Measurements from ENCODE around the gene HTR3E. TPM values are rescaled to one million over a fixed set of nuclear protein-coding genes. Genes with fewer than 3 reads are reported as not detected.
A peak's percentile ranks its signal among the peaks of the same experiment; 100 is the strongest.

Gene HTR3E
- polyA plus RNA-seq, 2 of the 4 experiments (the other 2 are of a cell fraction): not detected

GRCh38 chr3:184082465-184082864, 14.4 kb upstream of the HTR3E start (continued):
- TF ChIP-seq, protein P1, sequence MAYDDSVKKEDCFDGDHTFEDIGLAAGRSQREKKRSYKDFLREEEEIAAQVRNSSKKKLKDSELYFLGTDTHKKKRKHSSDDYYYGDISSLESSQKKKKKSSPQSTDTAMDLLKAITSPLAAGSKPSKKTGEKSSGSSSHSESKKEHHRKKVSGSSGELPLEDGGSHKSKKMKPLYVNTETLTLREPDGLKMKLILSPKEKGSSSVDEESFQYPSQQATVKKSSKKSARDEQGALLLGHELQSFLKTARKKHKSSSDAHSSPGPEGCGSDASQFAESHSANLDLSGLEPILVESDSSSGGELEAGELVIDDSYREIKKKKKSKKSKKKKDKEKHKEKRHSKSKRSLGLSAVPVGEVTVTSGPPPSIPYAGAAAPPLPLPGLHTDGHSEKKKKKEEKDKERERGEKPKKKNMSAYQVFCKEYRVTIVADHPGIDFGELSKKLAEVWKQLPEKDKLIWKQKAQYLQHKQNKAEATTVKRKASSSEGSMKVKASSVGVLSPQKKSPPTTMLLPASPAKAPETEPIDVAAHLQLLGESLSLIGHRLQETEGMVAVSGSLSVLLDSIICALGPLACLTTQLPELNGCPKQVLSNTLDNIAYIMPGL (CRISPR knock-in tag; IDR thresholded peaks at IDR 0.05; ENCODE audit: borderline replicate concordance): no peak
- no peak for TF ChIP-seq ZSCAN20 (CRISPR knock-in tag; IDR thresholded peaks at IDR 0.05)

DNA sequence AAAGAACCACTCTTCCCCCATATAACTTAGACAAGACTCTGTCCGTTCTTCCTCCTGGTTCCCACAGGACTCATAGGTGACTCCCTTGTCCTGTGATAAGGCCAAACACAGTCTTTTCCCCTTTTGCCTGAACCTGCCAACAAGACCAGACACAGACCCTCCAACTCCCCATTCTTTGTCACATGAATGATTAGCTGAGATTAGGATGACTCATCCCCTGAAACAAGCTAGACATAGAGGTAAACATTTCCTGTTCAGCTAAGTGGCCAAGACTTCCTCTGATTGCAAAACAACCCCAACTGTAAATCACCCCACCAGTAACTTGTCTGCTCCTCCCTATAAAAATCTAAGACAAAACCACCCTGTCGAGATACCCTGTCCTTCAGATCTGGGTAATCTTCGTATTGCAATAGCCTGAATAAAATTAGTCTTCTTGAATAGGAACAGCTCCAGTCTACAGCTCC, 11.4 kb upstream of the HTR3E start:
- CTCF ChIA-PET: no interaction called here
- TF ChIP-seq CEBPB (IDR thresholded peaks at IDR 0.05): peak in 1 of 2 experiments; percentile 20; a peak in 1 of 4 replicates
- no peak for TF ChIP-seq SREBF2 (IDR thresholded peaks at IDR 0.05)
- TF ChIP-seq NFE2L2 (conservative IDR thresholded peaks at IDR 0.05; ENCODE audit: low read length): no peak
- TF ChIP-seq SMC3 (IDR thresholded peaks at IDR 0.05): no peak
- no peak for TF ChIP-seq RNF2 (IDR thresholded peaks at IDR 0.05; ENCODE audit: borderline replicate concordance, low read depth)
- TF ChIP-seq RAD21 (conservative IDR thresholded peaks at IDR 0.05 in 1 of 2, IDR thresholded peaks at IDR 0.05 in 1 of 2): no peak
- no peak for TF ChIP-seq FOSL2 (IDR thresholded peaks at IDR 0.05)
- TF ChIP-seq FOSL2 (CRISPR knock-in tag; IDR thresholded peaks at IDR 0.05): peak; percentile 72
- TF ChIP-seq POLR2AphosphoS2 (conservative IDR thresholded peaks at IDR 0.05; ENCODE audit: low read length): no peak
- TF ChIP-seq TP53 (CRISPR knock-in tag; IDR thresholded peaks at IDR 0.05): no peak
- TF ChIP-seq HOXB13 (CRISPR knock-in tag; IDR thresholded peaks at IDR 0.05; ENCODE audit: low read depth): no peak
- no peak for TF ChIP-seq JUNB (IDR thresholded peaks at IDR 0.05)
- no peak for TF ChIP-seq MAFK (IDR thresholded peaks at IDR 0.05; ENCODE audit: partially characterized antibody)
- no peak for TF ChIP-seq CBX2 (IDR thresholded peaks at IDR 0.05; ENCODE audit: borderline replicate concordance, low read depth)
- TF ChIP-seq USF2 (IDR thresholded peaks at IDR 0.05): no peak
- no peak for TF ChIP-seq CHD4 (IDR thresholded peaks at IDR 0.05; ENCODE audit: borderline replicate concordance)
- no peak for TF ChIP-seq GATA3 (IDR thresholded peaks at IDR 0.05; ENCODE audit: borderline replicate concordance)
- ATAC-seq (no peak), FAIRE-seq (no peak), DNase-seq (ENCODE audit: low read depth in 1 of 2, low spot score in 1 of 2) (peak in 1 of 2 experiments; percentile 21)
- WGBS (ENCODE audit: missing lambda C conversion rate): 7% methylated on average over 3 of the region's 3 CpGs
- no peaks in the 10 kb centered on the region for H3K4me1 ChIP-seq
- H3K4me2 ChIP-seq: no peak overlapping the region
- POLR2A ChIA-PET: interaction anchor here (0.7 kb wide), 1 partner anchor 11 kb away, joined by 3 read pairs; no protein-coding TSS in a partner anchor
- H3K27ac ChIP-seq: no peak overlapping the region
- no peaks in the 10 kb centered on the region for H3K9me3 ChIP-seq
- H3K4me3 ChIP-seq: no peak overlapping the region

- ChIA-PET POLR2A (no interaction called here), CTCF (interaction anchor here (0.6 kb wide), 1 partner anchor 267 kb away, joined by 3 read pairs; no protein-coding TSS in a partner anchor)
- Histone ChIP-seq H3K27ac (no peak overlapping the region), H3K4me2 (no peak overlapping the region), H3K4me3 (no peak overlapping the region), H3K9me3 (peaks cover 23% of the 10 kb centered on the region), H3K4me1 (no peaks in the 10 kb centered on the region)
- ATAC-seq (no peak), DNase-seq (ENCODE audit: low read depth in 1 of 2, low spot score in 1 of 2) (no peak), FAIRE-seq (no peak)
- TF ChIP-seq ZC3H11A (IDR thresholded peaks at IDR 0.05) (no peak), ESRRA (IDR thresholded peaks at IDR 0.05; ENCODE audit: borderline replicate concordance, low read length) (no peak), CBX8 (IDR thresholded peaks at IDR 0.05) (no peak), MAFK (IDR thresholded peaks at IDR 0.05; ENCODE audit: partially characterized antibody) (no peak), TFCP2L1 (CRISPR knock-in tag; IDR thresholded peaks at IDR 0.05) (no peak), MYC (IDR thresholded peaks at IDR 0.05; ENCODE audit: borderline replicate concordance, low read length) (no peak), HOXB13 (CRISPR knock-in tag; IDR thresholded peaks at IDR 0.05; ENCODE audit: low read depth) (no peak), NPAS2 (CRISPR knock-in tag; IDR thresholded peaks at IDR 0.05; ENCODE audit: borderline replicate concordance) (no peak), FOSB (CRISPR knock-in tag; IDR thresholded peaks at IDR 0.05) (no peak), MAZ (IDR thresholded peaks at IDR 0.05; ENCODE audit: borderline replicate concordance, low read depth, low read length) (no peak), RNF2 (IDR thresholded peaks at IDR 0.05; ENCODE audit: borderline replicate concordance, low read depth) (no peak), SREBF2 (IDR thresholded peaks at IDR 0.05) (no peak), CHD4 (IDR thresholded peaks at IDR 0.05; ENCODE audit: borderline replicate concordance) (no peak), EHF (CRISPR knock-in tag; IDR thresholded peaks at IDR 0.05) (no peak), KDM1A (IDR thresholded peaks at IDR 0.05; ENCODE audit: low read depth) (no peak), RAD21 (conservative IDR thresholded peaks at IDR 0.05 in 1 of 2, IDR thresholded peaks at IDR 0.05 in 1 of 2) (no peak), KDM5A (IDR thresholded peaks at IDR 0.05) (no peak), ZNF302 (CRISPR knock-in tag; IDR thresholded peaks at IDR 0.05) (no peak)
- TF ChIP-seq, protein P2, sequence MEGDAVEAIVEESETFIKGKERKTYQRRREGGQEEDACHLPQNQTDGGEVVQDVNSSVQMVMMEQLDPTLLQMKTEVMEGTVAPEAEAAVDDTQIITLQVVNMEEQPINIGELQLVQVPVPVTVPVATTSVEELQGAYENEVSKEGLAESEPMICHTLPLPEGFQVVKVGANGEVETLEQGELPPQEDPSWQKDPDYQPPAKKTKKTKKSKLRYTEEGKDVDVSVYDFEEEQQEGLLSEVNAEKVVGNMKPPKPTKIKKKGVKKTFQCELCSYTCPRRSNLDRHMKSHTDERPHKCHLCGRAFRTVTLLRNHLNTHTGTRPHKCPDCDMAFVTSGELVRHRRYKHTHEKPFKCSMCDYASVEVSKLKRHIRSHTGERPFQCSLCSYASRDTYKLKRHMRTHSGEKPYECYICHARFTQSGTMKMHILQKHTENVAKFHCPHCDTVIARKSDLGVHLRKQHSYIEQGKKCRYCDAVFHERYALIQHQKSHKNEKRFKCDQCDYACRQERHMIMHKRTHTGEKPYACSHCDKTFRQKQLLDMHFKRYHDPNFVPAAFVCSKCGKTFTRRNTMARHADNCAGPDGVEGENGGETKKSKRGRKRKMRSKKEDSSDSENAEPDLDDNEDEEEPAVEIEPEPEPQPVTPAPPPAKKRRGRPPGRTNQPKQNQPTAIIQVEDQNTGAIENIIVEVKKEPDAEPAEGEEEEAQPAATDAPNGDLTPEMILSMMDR (IDR thresholded peaks at IDR 0.05): no peak
- TF ChIP-seq, protein P3, sequence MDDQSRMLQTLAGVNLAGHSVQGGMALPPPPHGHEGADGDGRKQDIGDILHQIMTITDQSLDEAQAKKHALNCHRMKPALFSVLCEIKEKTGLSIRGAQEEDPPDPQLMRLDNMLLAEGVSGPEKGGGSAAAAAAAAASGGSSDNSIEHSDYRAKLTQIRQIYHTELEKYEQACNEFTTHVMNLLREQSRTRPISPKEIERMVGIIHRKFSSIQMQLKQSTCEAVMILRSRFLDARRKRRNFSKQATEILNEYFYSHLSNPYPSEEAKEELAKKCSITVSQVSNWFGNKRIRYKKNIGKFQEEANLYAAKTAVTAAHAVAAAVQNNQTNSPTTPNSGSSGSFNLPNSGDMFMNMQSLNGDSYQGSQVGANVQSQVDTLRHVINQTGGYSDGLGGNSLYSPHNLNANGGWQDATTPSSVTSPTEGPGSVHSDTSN (IDR thresholded peaks at IDR 0.05): no peak
- WGBS (ENCODE audit: missing lambda C conversion rate): 21% methylated on average over 3 of the region's 3 CpGs
Observed at GRCh38 chr3:184092199-184092598, 4.7 kb upstream of the HTR3E start.
